Epithelial cell of esophagus (primary cell): ENCODE data around the gene PRDM16.

Experiments
- DNase-seq: peaks from one replicate; pipeline ENCODE4 v3.0.0; 2010; ENCODE audit warnings: low read depth
- H3K4me3 ChIP-seq: 2 replicates; pipeline ENCODE4 v1.5.1; 2011; ENCODE audit warnings: mild to moderate bottlenecking, low read length, control low read depth
- TF ChIP-seq, protein P1 (sequence below): IDR thresholded peaks from 2 replicates; pipeline ENCODE4 v1.5.1; 2011; ENCODE audit warnings: low read depth, mild to moderate bottlenecking, low read length, control low read depth, inconsistent platforms; ENCODE audit not compliant: insufficient read depth; ENCODE audit errors: missing control alignments

PRDM16 gene

DNA sequence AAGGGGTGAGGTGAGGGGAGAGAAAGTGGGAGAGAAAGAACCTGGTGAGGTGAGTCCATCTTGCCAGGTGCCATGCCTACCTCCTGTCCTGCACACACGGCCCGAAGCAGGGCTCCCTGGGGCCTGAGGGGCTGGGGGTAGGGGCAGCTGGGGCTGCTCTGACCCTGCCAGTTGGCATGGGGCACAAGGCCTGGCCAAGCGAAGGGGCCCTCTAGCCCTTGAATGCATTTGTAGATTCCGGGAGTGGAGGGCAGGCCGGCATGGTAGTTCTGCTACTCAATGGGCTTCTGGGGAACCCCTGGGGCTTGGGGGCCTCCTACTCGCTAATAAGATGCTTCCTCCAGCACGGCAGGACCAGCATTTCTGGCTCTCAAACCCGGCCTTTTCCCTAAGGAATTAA, 3.6 kb upstream of the PRDM16 start:
- TF ChIP-seq, protein P1, sequence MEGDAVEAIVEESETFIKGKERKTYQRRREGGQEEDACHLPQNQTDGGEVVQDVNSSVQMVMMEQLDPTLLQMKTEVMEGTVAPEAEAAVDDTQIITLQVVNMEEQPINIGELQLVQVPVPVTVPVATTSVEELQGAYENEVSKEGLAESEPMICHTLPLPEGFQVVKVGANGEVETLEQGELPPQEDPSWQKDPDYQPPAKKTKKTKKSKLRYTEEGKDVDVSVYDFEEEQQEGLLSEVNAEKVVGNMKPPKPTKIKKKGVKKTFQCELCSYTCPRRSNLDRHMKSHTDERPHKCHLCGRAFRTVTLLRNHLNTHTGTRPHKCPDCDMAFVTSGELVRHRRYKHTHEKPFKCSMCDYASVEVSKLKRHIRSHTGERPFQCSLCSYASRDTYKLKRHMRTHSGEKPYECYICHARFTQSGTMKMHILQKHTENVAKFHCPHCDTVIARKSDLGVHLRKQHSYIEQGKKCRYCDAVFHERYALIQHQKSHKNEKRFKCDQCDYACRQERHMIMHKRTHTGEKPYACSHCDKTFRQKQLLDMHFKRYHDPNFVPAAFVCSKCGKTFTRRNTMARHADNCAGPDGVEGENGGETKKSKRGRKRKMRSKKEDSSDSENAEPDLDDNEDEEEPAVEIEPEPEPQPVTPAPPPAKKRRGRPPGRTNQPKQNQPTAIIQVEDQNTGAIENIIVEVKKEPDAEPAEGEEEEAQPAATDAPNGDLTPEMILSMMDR = no peak
- DNase-seq = no peak
- H3K4me3 ChIP-seq = no peak overlapping the region

DNA sequence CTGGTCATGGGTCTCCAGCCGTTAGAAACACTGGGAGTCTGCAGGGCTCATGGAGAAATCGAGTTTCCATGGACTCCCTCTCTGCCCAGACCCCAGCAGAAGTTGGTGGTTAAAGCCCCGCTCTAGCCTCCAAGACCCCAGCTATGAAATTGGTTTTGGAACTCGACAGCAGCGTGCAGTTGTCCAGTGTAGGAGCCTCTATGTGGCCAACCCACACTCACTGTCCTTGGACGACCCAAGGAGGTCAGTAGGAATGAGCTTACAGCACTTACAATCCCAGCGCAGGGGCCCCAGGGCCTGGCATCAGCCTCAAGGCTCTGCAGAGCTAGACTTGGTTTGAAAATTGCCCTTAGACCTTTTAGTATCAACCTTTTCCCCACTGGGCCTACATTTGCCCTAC, 3.2 kb upstream of the PRDM16 start:
- TF ChIP-seq, protein P1 = no peak
- no peak for DNase-seq
- H3K4me3 ChIP-seq = no peak overlapping the region

DNA sequence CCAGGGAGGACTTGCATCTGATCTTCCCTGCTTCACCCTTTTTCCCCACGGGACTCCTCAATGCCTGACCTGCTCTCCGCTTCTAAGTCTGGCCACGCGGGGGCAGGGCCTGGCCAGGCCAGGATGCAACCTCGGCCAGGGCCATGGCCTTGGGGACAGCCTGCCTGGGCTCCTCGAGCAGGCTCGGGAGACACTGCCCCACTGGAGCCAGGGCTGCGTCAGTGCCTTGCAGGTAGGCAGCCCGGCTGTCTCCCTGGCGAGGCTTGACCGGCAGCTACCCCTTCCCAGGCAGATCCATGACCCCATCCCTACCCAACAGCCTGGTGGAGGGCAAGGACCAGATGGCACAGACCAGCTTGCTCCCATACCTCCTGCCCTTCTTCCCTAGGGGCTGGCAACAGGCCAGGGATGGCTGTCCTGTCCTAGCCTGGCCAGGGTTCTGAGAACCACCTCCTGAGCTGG, 2.7 kb upstream of the PRDM16 start:
- DNase-seq = no peak
- H3K4me3 ChIP-seq = no peak overlapping the region
- TF ChIP-seq, protein P1 = no peak

DNA sequence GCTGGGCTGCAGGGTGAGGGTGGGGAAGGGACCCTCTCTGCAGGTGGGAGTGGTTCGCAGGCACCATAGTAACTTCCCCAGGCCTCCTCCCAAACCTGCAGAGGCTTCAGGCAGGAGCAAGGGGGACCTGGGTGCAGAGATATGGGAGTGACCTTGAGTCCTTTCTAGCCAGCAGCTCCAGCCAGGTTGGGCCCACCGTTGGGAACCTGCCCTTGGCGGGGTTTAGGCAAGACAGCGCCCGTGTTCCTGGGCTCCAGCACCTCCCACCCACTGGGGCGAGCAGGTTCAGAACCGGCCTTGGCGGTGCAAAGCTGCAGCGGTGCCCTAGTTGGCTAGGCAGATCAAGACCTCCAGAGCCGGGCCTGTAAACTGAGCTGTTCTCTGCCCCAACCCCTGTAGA, 2.2 kb upstream of the PRDM16 start:
- TF ChIP-seq, protein P1 = no peak
- DNase-seq = no peak
- no peak overlapping the region for H3K4me3 ChIP-seq

DNA sequence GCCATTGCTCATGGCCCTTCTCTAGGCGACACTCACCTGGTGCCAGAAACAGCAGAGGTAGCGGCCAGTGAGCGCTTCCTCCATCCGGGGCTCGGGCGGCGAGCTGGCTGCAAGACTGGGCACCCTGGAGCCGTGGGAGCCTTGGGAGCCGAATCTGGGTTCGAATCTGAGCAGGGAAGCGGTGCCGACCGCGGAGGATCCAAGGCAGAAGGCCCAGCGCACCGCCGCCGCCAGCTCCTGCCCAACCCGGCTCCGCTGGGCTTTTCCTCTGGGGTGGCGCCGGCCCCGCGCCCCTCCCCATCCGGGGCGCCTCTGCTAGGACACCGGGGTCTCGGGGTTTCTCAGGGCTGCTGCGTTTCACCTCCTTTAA, 1.7 kb upstream of the PRDM16 start:
- no peak for DNase-seq
- H3K4me3 ChIP-seq = no peak overlapping the region
- TF ChIP-seq, protein P1 = no peak

DNA sequence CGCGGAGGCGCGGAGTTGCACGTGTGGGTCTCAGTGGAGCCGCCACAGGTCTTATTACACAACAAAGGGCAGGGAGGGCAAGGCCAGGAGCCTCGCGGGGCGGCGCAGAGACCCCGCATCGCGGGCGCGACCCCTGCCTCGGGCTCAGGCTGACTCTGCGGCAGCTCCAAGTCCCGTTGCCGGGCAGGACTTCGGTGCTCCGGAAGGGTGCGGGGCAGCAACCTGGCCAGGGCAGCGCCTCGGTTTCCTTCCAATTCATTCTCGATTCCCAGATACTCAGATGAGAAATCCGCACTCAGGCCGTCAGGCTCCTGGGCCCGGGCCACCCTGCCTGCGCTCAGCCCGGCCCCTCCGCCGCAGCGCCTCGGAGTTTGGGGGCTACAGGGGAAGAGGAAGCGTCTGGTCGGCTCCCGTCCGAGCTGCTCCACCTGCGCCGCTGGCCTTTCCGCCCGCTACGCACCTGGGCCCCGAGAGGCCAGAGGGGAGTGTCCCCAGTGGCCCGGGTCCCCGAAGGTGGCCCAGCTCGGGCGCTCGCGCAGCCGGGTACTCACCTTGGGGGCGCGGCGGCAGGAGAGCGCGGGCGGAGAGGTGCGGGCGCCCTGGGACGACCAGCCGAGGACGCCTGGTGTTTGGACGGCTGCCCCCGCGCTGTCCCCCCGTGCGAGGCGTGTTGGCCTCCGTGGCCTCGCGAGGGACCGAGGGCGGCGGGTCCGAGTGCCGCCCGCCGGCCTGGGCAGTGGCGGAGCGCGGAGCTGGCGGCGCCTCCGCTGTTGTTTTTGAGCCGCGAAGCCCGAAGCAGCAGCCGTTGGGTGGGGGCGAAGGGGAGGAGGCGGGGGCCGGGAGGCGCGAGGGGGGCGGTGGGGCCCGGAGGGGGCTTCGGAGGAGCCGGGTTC, 1.1 kb upstream of the PRDM16 start:
- H3K4me3 ChIP-seq = no peak overlapping the region
- DNase-seq = no peak

More for the DNA sequence above, 1.1 kb upstream of the PRDM16 start:
- TF ChIP-seq, protein P1 = no peak
